Stimulated activated CD8-positive, alpha-beta memory T cell treated with anti-CD3 and anti-CD28 coated beads, Interleukin-7, amount 100 ng/mL, for 4 hours (primary cell): ENCODE data around the gene DCTN4.

Experiments
- DNase-seq, 2 donors: peaks; one replicate each; pipeline ENCODE4 v3.0.0-alpha.2; 2020; ENCODE audit warnings: low read depth in 2 of 2

Gene DCTN4

DNA sequence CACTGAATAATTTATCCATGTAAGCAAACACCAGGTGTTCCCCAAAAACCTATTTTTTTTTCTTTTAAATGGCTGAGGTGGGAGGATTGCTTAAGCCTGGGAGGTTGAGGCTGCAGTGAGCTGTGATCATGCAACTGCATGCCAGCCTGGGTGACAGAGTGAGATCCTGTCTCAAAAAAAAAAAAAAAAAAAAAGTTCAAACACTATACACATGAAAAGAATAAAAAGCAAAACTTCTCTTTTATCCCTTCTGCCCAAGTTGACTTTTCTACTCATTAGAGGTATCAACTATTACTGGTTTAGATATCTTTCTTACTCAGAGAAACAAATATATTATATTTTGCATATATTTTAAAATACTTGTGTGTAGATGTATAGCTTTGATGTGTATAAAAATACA, 17.8 kb downstream of the DCTN4 start:
- no peak for DNase-seq

DNA sequence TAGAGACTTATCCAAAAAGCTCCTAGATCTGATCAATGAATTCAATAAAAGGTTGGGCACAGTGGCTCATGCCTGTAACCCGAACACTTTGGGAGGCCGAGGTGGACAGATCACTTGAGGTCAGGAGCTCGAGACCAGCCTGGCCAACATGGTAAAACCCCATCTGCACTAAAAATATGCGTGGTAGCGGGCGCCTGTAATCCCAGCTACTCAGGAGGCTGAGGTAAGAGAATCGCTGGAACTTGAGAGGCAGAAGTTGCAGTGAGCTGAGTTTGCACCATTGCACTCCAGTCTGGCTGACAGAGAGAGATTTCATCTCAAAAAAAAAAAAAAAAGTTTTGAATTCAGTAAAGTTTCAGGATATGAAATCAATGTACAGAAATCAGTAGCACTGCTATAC, 20.0 kb downstream of the DCTN4 start:
- DNase-seq, result no peak

DNA sequence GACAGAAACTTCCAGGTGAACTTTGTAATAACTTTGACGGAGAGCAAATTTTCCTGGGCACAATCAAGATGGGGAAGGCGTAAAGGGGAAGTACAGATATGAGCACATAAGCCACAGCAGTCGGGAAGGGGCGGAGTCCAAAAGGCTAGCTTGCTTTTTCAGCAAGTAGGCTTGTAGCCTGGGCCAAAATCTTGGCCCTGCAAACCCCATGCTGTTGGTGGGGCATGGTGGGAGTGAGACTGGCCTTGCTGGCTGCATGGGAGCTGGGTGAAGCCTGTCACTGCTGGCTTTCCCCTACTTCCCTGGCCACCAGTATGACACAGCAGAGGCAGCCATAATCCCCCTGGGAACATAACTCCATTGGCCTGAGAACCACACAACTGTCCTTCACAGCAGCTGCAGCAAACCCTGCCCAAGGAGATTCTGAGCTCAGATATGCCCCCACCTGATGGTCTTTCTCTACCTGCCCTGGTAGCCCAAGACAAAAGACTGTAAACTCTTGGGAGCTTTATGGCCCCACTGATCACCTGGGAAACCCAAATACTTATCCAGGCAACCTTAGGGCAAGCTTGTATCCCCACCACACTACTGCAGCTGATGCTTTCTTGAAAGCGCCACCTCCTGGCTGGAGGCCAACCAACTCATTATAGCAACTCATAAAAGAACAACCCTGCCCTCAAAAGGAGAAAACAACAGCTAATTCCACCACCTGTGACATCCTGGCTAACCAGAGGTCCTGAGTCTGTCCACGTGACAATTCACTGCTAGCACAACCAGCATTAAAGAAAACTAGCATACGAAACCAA, 24.0 kb downstream of the DCTN4 start:
- no peak for DNase-seq

DNA sequence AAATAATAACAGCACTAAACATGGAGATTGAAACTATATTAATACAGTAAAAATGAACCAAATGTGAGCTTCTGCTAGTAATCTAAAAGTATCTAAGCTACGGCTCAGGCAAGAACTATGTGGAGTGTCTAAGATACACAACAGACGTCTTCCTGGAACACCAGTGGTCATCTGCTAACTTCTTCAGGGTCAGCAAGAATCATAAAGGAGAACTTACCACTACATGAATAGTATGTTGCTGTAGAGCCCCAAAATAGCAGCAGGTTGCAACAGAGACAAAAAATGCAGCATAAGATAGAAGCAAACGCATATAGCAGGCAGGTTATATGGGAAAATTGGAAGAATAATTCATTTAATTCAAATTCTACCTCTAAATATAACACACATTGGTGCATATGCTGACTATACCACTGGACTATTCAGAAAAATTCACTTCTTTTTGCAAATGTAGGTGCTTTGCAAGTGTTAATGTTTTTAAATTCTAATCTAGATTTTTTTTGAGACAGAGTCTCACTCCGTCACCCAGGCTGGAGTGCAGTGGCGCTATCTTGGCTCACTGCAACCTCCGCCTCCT, 27.1 kb downstream of the DCTN4 start:
- no peak for DNase-seq

DNA sequence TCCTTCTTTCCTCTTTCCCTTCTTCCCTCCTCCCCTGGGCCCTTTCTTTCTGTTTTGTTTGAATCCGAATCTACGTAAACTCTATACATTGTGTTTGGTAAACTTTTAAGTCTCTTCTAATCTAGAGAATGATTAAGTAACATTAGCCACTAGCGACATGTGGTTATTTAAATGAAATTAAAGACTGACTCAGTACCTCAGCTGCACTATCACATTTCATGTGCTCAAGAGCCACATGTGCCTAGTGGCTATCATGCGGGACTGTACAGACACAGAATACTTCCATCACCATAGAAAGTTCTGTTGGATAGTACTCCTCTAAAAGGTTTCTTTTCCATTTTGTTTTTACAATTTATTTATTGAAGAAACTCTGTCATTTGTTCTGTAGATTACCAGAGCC, 29.0 kb downstream of the DCTN4 start:
- no peak for DNase-seq

DNA sequence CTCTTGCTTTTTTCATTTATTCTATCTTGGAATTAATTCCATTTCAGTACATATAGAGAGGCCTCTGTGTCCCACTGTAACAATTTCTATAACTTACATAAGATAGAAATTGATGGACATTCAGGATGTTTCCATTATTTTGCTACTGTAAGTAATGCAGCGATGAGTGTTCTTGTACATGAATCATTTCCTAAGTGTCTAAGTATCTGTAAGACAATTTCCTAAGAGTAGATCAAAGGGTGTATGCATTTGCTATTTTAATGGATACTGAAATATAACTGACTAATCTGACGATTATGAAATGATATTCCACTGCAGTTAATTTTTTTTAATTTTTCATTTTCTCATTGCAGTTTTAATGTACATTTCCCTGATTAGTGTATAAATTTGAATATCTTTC, 35.0 kb downstream of the DCTN4 start:
- no peak for DNase-seq

DNA sequence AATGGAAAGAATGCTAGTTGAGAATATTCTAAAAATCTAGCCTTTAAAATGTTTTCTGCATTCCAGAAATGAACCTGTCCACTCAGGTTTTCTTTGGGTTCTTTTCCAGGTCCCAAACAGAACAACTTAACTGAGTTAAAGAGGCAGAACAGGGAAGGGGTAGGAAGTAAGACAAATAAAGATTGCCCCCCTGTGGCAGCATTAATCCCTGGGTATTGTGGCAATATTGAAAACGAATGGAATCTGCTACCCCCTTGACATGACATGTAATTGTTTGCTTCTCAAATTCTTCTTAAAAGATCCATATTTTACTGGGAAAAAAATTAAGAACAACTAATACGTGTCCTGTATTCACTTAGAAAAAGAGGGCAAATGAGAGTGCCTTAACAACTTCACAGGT, 48.7 kb downstream of the DCTN4 start:
- no peak for DNase-seq

DNA sequence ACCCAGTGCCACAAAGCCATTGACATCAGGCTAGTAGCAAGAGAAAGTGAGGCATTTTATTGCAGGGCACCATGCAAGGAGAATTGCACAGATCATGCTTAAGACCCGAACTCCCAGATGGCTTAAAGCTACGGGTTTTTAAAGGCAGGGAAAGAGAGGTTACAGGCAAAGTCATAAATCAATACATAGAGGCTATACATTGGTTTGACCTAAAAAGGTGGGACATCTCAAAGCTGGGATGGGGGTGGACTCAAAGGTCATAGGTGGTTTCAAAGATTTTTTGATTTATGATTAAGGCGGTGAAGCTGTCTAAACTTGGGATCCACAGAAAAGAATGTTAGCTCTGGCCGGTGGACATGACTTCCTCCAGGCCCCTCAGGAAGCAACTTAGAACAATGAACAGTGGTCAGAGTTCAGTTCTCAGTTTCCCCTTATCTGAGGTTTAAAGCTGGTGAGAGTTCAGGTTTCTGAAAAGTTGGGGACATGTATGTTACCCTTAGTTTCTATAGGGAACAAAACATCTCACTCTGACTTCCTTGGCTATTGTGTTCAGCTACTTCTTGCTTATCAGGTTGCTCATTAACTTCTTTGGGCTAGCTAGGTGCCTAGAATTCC, 51.9 kb downstream of the DCTN4 start:
- DNase-seq, result no peak

DNA sequence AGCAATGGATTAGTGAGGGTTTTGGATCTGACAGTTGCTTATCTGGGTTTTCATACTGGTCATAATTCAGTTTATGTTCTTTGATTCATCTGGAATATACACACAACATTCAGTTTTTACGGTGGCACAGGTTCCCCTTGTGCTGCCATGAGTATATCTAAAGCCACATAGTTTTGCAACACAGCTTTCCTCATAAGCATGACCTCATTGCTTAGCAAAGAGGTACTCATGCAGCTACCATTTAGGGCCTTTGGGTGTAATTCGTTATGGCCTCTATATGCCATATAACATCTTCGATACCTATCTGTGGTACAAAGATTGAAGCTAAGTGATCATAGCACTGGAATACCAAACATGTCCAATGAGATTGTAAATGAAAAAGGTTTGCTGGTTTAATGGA, 55.1 kb downstream of the DCTN4 start:
- DNase-seq, result no peak

DNA sequence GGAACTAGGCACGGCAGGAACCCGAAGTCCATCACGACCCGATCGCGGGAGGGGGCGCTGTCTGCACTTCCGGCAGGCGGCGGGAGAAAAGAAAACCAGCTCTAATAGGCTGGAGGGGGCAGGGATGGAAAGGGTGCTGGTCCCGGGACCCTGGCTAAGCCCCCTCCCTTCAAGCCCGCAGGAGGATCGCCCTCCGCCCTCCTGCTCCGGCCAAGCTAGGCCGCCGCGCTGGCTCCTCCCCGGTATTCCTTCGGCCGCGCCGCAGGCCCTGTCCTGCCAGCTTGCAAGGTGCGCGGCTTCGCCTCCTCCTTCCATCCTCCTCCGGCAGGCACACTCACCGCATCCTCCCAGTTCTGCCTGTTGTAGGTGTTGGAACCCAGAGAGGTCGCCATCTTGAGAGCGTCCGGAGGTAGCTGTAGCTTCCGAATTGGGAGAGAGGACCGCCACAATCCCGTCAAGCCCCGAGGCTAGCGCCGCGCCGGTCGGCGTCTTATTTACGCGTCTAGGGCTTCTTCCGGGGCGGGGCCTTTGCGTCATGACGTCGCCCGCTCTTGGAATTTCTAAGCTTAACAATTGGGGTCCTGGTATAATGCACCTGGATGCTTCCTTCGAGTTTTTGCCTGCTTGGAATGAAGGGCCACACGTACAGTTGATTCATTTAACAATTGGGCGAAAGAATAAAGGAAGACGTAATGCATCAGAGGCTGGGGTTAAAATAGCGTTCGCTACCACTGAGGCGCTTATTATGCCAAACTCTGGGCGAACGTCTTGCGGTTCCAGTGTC, 58.0 kb downstream of the DCTN4 start, which contains the start of gene RBM22:
RBM22 (minus strand) TSS at position 469 of the 784 bp plus-strand sequence; CDS start at position 392, 77 bp downstream.
- DNase-seq, result peak; percentile 85 to 87

DNA sequence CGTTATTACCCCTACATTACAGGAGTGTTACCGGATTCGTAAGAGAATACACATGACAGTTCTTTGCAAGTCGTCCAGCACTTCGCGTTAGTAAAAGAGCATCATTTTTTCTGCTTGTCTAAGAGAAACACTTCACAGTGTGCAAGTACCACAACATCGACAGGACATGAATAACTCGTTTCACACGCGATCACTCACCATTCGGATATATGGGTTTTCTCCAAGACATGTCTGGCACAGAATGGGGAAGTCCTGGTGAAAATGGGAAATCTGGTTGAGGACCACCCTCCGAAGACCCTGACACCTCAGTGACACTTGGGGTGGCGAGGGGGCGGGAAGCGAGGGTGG, 58.6 kb downstream of the DCTN4 start:
- no peak for DNase-seq

DNA sequence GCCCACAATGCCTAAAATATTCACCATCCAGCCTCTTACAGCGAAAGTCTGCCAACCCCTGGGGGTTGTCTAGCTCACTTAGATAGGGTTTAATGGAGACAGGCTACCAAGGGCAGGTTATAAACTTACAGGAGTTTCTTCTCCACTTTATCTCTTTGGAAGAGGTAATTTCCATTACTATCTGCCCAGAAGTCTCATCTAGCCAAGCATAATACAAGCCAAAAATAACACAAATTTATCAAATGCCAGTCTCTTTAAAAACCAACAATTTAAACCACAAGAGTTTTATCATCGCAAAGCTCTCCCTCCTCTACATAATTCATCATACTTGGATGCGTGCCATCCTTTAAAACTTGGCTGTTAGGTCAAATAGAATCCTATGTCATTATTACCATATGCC, 64.2 kb downstream of the DCTN4 start:
- no peak for DNase-seq

DNA sequence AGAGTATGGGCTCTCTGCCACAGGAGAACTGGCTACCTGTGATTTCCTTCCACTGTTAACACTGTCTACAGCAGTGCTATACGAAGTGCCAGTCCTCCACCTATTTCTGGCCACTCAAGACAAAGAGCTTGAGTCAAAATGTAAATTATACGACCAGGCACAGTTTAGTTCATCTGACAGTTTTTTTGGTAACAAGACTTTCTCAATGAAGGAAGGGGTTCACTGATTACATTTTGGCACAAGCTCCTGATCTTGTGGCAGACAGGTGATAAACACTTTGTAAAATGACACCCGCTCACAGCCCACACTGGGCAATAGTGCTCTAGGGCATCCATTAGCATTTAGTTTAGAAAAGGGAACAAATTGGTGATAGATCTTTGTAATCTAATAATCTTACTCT, 66.5 kb downstream of the DCTN4 start:
- no peak for DNase-seq

DNA sequence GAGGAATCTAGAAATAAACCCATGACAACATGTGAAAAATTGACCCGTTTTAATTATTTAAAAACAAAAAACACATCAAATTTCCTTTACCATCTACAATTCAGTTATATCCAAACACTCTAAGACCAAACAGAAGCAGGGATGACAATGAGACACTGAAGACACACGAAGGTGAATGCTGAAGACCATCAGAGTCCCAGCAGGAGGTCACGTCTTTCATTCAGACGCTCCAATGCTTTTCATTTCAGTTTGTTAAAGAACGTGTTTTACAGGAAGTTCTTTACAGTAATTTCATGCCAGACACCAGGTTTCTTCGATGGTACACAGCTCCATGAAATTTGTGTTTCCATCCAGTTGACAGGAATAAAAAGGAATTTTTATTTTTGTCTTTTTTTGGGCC, 68.1 kb downstream of the DCTN4 start:
- DNase-seq, result no peak

DNA sequence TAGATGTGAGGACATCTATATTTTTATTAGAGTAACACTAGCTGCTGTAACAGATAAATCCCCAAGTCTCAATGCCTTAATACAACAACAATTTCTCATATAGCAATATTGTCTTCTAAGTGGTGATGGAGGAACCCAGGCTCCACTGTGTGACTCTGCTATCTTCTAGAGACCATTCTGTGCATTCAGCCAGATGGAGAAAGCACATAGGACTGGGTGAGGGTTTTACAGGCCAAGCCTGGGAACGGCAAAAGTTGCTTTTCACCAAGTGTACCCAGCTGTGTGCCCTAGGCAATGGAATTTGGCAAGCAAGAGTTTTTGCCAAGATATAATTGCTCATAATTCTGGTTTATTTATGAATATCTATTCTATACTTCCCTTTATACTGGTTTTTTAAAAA, 69.7 kb downstream of the DCTN4 start:
- no peak for DNase-seq

DNA sequence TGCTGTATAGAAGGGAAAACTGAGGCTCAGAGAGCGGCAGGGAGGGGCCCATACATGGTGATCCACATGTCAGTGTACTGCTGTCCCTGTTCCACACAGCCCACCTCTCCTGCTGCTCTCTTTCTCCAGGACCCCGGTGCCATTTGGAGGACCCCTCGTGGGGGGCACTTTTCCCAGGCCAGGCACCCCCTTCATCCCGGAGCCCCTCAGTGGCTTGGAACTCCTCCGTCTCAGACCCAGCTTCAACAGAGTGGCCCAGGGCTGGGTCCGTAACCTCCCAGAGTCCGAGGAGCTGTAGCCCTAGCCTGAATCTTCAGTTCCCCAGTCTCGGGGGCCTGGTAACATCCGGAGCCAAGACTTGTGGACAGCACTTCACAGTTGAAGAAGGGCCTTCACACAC, 82.2 kb downstream of the DCTN4 start:
- DNase-seq, result no peak

DNA sequence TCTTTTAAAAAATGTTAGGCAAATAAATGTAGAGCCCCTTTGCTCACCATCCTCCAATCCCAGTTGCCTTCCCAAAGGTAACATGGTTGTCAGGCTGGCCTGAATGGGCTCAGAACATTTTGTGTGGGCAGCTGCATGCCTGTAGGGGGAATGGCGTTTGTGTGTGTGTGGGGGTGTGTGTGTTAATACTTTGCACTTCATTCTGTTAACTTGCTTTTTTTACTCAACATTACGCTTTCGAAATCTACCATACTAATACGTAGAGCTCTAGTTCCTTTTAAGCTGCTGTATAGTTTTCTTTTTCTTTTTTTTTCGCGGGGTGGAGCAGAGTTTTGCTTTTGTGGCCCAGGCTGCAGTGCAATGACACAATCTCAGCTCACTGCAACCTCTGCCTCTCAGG, 83.7 kb downstream of the DCTN4 start:
- DNase-seq, result no peak

DNA sequence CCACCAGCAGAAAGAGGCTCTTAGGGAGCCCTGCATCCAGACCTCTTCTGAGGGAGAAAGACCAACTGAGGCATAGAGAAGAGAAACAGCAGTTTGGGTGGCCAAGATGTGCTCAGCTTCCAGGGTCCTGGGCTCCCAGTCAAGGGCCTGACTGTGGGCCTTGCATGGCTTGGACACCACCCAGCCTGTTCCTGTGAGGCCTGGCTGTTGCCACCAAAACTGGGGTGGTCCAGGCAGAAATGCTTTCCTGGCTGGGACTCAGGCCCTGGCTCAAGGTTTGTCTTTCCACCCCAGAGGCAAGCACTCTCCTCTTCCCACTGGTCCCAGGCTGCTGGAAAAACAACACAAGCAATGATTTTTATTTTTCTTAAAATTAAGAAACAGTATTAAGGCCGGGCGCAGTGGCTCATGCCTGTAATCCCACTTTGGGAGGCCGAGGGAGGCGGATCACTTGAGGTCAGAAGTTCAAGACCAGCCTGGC, 84.4 kb downstream of the DCTN4 start:
- no peak for DNase-seq

DNA sequence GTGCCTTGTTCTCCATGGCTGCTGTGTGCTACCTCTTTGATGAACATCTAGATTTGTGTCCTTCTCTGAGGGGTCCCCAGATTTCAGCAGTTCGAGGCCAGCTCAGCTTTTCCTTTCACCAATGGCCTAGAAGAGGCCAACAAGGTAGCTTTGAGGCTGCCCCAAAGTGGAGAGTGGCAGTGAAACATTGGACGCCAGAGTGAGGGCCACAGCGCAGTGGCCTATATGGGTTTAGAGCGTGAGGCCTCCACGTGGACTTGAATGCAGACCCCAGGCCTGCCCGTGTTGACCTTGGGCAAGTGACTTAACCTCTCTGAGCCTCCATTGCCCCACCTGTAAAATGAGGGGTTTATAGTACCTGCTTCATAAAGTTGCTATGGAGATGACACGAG, 85.9 kb downstream of the DCTN4 start:
- no peak for DNase-seq

DNA sequence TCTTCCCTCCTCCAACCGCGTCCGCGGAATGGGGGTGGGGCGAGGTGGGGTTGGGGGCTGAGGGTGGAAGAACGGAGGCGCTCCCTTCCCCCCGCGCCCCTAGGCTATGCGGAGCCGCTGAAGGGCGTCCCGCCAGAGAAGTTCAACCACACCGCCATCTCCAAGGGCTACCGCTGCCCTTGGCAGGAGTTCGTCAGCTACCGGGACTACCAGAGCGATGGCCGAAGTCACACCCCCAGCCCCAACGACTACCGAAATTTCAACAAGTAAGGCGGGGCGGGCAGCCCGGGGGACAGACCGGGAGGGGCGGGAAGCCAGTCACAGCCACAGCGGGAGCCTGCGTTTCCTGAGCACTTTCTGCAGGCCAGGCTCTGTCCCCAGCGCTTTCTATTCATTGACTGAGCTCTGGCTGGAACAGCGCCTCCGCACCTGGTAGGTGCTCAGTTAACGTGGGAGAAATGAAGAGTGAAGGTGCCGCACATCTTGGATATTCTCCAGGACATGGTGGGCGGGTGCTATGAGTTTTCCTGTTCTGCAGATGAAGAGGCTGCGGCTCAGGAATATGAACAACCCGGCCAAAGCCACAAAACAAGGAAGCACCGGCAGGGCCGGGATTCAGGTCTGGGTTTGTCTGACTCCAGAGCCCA, 86.5 kb downstream of the DCTN4 start:
- DNase-seq, result no peak

DNA sequence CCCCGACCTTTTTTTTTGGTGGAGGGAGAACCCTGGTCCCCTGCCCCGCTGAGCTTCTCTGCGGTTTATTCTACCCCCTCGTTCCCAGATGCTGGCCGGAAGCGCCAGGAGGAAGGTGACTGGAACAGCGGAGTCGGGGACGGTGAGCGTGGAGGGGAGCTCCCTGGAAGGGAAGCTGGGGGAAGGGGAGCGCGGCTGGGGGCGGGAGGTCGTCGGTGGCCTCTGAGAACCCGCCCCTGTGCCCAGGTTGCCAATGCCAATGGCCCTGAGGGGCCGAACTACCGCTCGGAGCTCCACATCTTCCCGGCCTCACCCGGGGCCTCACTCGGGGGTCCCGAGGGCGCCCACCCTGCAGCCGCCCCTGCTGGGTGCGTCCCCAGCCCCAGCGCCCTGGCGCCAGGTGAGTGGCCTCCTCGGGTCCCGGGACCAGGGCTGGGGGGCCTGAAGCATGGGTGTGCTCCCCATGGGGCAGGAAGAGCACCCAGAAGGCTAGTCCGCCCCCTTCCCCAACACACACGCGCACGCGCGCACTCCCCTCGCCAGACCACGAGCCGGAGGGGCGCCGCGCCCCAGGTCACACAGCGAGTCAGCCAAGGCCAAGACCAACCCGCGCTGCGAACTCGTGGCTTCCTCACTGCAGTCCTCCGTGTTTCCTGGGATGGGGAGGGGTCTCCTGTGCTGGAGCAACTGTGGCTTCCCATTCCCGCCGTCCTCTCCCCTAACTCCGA, 87.1 kb downstream of the DCTN4 start:
- no peak for DNase-seq
